AG20443 (cell line): ENCODE measurements around the gene PTAFR.

ENCODE experiments used
- DNase-seq: peaks from one replicate; pipeline ENCODE4 v3.0.0; 2012; ENCODE audit warnings: low spot score, mixed read lengths

The PTAFR gene

DNA sequence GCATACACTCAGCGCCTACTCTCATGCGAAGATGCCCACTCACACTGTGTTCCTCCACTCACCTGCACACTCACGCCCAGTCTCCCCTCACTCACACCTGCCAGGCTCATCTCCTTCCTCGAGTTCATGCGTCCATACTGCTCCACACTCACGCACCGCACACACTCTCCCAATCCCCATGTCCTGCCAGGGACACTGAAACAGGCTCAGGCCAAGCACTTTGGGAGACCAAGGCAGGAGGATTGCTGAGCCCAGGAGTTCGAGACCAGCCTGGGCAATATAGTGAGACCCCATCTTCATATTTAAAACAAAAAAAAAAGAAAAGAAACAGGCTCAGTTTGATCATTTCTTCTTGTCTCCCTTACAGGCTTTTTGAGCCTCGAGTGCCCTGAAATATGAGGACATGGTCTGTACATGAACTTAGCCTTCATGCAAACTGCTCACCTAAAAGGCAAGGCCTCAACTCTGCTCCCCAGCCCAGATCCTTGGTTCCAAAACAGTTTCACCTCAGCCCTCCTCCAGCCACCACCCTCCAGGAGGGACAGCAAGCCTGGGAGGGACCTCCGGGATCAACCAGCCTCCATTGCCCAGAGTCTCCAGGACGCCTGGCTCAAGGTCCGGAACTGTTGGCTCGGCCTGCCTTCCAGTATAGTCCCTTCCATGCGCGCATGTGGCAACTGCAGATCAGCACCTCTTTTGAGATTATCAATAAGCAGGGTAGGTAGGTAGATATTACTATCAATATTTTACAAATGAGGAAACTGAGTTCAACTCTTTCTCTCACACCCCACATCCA, 2.4 kb upstream of the PTAFR start:
- DNase-seq, result no peak

GRCh38 chr1:28175955-28176485, 470 bp downstream of the PTAFR start:
- DNase-seq, result no peak

DNA sequence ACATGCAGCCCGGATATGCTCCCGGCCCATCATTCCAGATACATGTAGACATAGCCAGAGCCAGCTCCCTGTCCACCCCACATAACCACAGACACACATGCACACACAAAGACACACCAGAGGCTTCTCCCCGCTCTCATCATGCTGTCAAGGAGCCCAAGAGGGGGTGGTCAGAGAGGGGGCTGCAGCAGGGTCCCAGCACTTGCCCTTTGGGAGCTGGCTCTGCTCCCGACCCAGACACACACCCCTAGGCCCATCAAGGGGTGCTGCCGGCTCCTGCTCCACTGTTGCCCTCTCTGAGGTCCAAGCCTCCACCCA, 2.6 kb downstream of the PTAFR start:
- DNase-seq, result peak; percentile 78

DNA sequence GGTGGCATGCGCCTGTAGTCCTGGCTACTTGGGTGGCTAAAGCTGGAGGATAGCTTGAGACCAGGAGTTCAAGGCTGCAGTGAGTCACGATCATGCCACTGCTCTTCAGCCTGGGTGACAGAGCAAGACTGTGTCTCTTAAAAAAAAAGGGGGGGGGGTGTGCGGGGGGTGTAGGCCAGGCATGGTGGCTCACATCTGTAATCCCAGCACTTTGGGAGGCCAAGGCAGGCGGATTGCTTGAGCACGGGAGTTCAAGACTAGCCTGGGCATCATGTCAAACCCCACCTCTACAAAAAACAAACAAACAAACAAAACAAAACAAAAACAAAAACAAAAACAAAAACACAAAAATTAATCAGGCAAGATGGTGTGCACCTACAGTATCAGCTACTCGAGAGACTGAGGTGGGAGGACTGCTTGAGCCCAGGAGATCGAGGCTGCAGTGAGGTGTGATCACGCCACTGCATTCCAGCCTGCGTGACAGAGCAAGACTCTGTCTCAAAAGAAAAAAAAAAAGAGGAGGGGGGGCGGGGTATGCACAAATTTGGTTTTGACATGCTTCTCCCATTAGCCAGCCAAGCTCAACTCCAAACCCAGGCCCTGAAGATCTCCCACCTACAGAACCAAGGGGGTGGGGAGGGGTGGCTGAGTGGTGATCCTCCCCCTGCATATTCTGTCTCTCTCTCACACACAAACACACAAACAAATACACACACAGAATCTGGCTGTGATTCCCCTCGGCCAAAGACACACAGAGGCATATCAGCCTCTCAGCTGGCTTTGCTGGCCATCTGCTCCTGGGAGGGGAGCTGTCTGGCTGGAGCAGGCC, 3.1 kb downstream of the PTAFR start:
- DNase-seq, result no peak

- no peak for DNase-seq
Observed at GRCh38 chr1:28172713-28173150, 3.8 kb downstream of the PTAFR start.

- no peak for DNase-seq
Observed at GRCh38 chr1:28171246-28171645, 5.2 kb downstream of the PTAFR start.

- DNase-seq, result no peak
Observed at GRCh38 chr1:28170001-28170596, 6.4 kb downstream of the PTAFR start.

- DNase-seq, result no peak
Observed at GRCh38 chr1:28163496-28164161, 12.9 kb downstream of the PTAFR start.

- DNase-seq, result no peak
Observed at GRCh38 chr1:28162151-28162550, 14.3 kb downstream of the PTAFR start.

- DNase-seq, result no peak
Observed at GRCh38 chr1:28161751-28162150, 14.7 kb downstream of the PTAFR start.

DNA sequence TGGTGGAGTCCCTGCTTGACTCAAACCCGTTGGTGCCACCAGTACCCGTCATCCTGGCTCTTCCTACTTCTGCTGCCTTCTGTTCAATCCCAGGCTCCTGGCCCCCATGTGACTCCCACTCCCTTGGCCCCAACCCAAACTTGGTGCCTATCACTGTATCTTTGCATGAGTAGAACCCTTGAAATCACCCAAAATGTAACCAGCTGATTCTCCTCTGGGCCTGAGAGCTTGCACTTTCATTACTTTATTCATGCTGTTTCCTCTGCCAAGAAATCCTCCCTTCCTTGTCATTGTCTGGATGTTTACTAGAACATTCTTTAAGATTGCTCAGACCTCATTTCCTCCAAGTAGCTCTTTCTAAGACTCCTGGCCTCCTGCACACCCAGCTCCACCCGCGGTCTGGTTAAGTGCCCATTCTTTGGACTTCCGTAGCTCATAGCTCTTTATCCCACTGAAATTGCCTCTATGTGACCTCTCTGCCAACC, 15.7 kb downstream of the PTAFR start:
- peak; percentile 77 for DNase-seq

GRCh38 chr1:28159680-28160079, 16.8 kb downstream of the PTAFR start:
- DNase-seq, result no peak

GRCh38 chr1:28159243-28159642, 17.2 kb downstream of the PTAFR start:
- no peak for DNase-seq

DNA sequence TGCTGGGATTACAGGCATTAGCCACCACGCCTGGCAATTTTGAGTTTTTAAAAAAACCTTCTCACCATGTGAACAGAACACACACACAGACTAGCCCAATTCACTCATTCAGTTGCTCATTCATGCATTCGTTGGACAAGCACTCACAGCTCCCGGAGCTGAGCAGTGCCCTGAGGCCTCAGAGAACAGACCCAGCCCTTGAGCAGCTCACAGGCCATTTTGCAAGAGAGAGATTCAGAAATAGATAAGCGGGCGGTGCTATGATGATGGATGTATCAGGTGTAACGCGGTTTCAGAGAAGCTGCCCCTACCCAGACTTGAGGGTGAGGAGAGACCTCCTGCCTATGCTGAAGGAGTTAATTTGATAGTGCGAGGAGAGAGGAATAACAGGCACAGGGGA, 18.6 kb downstream of the PTAFR start:
- no peak for DNase-seq

- DNase-seq, result no peak
Observed at GRCh38 chr1:28156821-28157220, 19.7 kb downstream of the PTAFR start.

DNA sequence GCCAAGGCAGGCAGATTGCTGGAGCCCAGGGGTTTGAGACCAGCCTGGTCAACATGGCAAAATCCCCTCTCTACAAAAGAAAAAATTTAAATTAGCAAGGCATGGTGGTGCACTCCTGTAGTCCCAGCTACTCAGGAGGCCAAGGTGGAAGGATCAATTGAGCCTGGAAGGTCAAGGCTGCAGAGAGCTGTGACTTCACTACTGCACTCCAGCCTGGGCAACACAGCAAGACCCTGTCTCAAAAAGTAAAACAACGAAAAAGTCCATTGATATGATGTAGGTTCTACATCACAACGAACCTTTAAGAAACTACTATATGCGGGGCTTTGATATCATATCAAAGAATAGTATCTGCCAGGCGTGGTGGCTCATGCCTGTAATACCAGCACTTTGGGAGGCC, 20.9 kb downstream of the PTAFR start:
- DNase-seq, result no peak

DNA sequence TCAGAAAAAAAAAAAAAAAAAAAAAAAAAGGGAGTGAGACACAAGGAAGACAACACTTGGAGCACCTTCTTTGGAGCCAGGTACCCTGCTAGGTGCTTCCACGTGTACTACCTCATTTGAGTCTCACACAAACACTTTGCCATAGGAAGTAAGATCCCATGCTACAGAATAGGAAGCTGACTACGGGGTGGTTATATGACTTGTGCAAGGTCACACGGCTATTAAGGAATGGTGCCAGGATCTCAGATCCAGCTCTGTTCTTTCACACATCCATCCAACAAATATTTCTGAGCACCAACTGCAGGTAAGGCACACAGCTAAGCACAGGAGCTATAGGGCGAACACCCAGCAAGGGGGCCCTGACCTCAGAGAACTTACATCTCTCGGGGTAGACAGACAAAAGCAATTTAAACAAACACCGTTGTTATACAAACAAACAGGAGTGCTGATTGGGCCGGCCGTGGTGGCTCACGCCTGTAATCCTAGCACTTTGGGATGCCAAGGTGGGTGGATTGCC, 22.4 kb downstream of the PTAFR start:
- DNase-seq, result no peak

GRCh38 chr1:28150125-28150780, 26.2 kb downstream of the PTAFR start:
- DNase-seq, result no peak

DNA sequence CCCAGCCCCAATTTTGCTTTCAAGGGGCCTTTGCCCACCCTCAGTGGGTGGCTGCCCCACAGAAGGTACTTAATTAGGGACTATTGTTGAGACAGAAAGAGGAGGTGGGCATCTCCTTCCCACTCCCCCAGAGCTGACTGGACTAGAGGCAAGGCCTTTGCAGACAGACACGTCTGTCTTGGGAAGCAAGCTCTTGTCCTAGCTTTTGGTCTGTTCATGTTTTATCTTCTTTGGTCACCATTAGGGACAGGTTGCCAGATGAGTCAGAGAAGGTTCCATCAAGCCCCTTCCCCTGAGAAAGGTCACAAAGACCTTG, 27.7 kb downstream of the PTAFR start:
- no peak for DNase-seq

DNA sequence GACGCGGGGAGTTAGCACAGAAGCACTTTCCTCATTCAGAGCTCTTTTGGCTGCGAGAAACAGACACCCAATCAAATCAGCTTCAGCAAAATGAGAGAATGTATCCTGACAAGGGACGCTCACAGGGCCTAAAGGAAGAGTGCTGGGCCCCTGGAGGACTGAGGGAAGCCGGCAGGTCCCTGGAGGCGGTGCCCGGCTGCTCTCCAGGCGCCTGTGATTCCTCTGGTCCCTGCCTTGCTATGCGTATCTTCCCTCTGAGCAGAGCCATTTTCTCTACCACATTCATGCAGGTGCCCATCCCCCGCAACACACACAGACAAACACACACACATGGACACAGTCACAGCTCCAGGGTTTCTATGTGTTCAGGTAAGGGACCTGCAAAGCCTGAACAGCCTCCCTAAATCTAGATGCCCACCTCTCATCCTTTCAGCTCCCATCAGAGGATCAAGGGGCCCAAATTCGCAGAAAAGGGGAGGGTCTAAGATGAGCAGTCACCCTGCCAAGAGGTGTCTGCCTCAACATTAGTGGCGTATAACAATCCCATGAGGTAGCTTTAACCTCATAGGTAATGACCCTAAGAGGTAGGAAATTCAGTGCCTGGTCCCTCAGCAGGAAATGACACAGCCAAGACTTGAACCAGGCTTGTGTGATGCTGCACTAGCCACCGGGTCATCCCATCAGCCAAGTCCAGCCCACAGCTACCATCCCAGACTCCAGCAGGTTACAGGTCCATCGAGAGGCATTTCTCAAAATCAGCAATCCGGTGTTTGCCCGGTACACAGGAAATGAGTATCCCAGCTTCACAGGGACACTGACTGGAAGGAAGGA, 29.0 kb downstream of the PTAFR start:
- no peak for DNase-seq

- DNase-seq, result no peak
Observed at GRCh38 chr1:28145728-28146127, 30.8 kb downstream of the PTAFR start.
